Right renal pelvis (tissue), 4 donors: ENCODE data around the gene OGG1. TPM values are rescaled to one million over a fixed set of nuclear protein-coding genes. Genes with fewer than 3 reads are reported as not detected.

Experiments
- DNase-seq, 4 donors: peaks; one replicate each; pipeline ENCODE4 v3.0.0-alpha.2; 2013; ENCODE audit warnings: low read depth in 4 of 4, low spot score in 3 of 4, missing footprints in 1 of 4
- polyA plus RNA-seq, 4 donors: library from polyadenylated mRNA; unstranded; fragments of 120-200 nt; gene quantifications; one replicate each; pipeline ENCODE4 v1.2.1, GENCODE V29; 2013; ENCODE audit not compliant: insufficient read length in 4 of 4

OGG1 gene
- polyA plus RNA-seq, 4 donors, result 47.6 to 61.9 (median 56.1) TPM

- no peak for DNase-seq
Observed at GRCh38 chr3:9727041-9727595, 22.6 kb upstream of the OGG1 start.

DNA sequence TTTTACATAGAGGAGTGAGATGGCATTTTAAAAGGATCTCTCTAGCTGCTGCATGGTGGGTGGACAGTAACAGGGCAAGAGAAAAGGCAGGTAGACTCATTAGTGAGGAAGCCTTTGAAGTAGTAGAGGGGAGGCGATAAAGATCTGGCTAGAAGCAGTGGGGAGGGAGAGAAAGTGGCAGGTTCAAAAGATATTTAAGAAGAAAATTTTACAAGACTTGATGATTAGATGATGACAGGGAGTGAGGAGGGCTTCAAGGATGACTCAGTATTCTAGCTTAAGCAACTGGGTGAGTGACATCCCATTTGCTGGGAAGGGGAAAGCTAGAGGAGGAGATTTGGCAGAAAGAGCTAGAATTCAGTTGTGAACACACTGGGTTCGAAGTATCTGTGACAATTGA, 22.0 kb upstream of the OGG1 start:
- no peak for DNase-seq

DNA sequence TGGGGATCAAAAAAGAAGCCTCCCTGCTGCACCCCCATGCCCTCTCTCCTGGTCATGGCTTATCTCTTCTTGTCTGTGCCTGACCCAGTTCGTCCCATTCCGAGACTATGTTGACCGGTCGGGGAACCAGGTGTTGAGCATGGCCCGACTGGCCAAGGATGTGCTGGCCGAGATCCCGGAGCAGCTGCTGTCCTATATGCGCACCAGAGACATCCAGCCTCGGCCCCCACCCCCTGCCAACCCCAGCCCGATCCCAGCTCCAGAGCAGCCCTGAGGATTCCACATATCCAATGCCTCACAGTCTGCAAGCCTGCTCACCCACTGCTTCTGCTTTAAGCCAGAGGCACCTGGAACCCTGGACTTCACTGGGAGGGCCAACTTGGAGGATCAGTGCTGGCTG, 20.3 kb upstream of the OGG1 start:
- DNase-seq, result no peak

DNA sequence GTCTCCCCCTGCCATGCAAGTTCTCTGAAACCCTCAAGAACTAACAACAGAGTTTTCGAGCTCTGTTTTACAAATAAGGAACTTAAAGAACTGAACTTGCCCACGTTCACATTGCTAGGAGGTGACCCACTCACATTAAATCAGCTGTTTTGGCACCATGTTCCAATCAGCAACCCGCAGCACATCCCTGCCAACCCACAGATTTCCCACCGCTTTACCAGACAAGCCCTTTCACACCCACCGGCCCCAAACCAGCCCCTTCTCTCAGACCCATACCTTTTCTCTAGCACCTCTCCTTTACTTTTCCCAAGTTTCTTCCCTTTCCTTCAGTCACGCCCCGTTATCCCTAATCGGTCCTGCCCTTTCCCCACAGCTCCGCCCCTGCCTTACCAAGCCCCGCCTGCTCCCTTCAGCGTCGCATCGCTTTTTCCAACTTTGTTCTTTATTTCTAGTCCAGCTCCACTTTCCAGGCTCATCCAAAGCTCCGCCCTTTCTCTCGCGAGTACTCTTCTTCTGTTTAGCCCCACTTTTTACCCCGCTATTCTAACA, 19.0 kb upstream of the OGG1 start:
- DNase-seq, result no peak

DNA sequence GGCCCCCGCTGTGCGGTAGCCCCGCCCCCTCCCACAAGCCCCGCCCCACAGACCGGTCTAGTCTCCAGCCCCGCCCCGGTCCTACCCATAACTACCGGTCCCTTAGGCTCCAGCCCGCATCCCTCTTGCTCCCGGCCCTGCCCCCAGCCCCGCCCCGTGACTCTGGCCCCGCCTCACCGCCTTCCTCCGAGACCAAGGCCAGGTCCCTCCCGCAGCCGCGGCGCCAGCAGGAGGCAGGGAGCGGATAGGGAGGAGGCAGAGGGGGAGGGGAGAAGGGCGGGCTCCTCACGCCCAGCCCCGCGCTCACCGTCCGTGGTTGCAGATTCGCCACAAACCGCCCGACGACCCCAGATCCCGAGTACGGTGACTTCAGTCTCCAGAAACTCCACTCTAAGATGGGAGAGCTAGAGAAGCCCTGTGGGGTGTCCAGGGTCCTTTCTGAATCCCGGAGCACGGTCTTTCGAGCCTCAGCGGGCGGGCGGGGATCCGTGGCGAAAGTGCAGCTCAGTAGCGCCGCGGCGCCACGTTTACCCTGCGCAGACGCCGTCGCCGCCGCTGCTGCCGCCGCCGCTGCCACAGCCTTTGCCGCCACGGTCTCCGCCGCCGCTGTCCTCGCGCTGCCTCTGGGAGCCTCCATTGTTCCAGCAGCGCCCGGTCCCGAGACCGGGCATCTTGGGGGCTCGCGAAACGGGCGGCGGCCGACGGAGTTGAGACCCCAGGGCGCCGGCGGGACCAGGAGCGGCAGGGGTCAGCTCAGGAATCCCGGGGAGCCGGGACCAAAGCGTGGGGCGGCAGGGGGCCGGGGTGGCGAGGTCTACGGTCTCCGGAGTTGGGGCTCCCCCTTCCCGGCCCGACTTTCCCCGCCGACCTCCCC, 18.3 kb upstream of the OGG1 start, which contains the start of gene BRPF1:
TSS of gene BRPF1 (plus strand) at position 530 of the 874 bp plus-strand sequence. CDS start 2,406 bp downstream, outside the sequence.
- peak; percentile 97 to 99 (median 98) for DNase-seq

DNA sequence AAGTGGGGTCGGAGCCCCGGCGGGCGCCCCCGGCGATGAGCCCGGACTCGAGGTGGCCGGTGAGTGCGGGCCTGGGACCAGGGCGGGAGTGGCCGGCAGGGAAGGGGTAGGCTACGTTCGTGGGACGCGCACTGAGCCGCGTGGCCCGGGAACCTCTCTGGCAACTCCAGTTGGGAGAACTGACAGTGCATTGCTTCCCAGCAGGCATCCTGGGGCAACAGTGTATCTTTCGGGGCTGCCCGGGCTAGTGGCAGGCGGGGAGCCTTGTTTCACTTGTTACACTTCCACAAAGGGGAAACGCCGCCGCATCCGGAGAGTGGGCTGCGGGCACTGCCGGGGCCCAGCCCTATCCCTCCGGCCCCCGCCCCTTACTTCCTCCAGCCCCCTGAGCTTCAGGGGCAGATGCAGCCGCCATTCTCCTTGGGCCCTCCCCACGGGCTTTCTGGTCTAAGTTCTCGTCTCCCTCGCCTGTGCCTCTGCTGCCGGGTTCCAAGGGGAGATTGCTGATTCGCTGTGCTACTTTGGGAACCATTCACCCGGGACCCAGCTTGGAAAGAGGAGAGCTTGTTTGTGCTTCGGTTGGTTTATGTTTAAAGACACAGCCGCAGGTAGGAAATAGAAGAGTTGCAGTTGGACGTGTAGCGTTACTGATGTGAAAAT, 17.5 kb upstream of the OGG1 start:
- no peak for DNase-seq

DNA sequence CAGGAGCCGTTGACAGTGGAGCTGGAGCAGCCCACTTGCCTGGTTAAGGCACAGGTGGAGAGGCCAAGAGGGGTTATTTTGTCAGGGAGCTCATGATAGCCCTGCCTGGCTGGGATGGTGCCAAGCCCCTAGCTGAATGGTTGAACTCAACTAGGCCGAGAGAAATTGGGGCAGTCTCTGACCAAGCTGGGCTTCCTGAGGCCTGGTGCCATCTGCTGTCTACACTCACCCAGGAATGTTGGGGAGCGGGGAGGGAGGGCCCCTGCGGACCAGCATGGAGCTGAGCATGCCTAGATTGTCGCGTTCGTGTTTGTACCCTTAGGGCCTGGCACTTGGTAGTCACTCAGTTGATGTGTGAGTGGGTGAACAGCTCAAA, 17.0 kb upstream of the OGG1 start:
- DNase-seq, result no peak

DNA sequence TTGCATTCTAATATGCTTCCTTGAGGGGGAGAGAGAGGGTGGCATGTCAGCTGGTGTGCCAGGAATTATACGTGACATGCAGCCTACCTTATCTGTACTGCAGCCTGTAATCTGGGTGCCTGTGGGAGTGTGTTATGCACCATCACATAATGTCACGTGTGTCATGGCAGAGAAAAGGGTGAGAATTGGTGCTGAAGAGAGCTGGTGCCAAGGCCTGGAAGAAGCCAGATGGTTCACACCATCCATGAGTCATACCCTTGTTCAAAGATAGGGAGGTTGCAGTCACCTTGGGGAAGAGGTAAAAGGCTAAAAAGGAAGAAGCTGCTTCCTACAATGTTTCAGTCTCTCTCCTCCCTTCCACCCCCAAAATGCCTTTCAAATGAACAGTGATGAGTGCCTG, 12.9 kb upstream of the OGG1 start:
- no peak for DNase-seq

- no peak for DNase-seq
Observed at GRCh38 chr3:9739181-9739580, 10.6 kb upstream of the OGG1 start.

GRCh38 chr3:9742560-9742959, 7.2 kb upstream of the OGG1 start:
- DNase-seq, result no peak

GRCh38 chr3:9743548-9743947, 6.2 kb upstream of the OGG1 start:
- no peak for DNase-seq

- no peak for DNase-seq
Observed at GRCh38 chr3:9744162-9744561, 5.6 kb upstream of the OGG1 start.

GRCh38 chr3:9745521-9745920, 4.2 kb upstream of the OGG1 start:
- no peak for DNase-seq

- DNase-seq, result no peak
Observed at GRCh38 chr3:9746330-9746729, 3.4 kb upstream of the OGG1 start.

- no peak for DNase-seq
Observed at GRCh38 chr3:9747267-9747666, 2.5 kb upstream of the OGG1 start.

DNA sequence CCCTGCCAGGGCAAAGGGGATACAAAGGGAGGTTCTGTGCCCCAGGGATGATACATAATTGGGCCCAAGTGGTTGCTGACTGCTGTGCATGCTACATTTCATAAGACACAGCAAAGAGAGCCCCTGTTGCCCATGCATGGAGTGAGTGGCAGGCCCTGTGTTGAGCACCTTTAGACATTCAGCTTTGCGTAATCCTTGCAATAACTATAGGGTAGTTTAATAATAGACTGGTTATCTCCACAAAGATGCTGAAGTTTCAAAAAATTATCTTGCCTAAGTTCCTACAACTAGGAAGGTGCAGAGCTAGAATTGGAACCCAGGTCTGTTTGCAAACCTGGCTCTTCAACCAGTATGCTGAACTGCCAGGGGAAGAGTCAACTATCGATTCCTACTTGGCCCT, 1.7 kb upstream of the OGG1 start:
- DNase-seq, result no peak

DNA sequence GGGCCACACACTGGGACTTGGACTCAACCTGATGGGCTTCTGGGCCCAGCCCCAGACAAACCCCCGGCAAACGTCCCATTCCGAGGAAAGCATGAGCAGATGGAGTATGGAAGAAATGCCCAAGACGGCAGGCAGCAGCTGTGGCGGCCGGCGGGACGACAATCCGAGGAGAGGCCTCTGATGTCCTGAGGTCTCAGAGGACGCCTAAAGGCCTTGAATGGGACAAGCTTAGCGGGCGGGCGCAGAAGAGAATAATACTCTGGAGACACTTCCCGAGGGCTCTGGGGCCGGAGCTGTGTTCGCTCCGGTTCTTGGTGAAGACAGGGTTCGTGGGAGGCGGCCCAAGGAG, 482 bp upstream of the OGG1 start:
- DNase-seq, result no peak

DNA sequence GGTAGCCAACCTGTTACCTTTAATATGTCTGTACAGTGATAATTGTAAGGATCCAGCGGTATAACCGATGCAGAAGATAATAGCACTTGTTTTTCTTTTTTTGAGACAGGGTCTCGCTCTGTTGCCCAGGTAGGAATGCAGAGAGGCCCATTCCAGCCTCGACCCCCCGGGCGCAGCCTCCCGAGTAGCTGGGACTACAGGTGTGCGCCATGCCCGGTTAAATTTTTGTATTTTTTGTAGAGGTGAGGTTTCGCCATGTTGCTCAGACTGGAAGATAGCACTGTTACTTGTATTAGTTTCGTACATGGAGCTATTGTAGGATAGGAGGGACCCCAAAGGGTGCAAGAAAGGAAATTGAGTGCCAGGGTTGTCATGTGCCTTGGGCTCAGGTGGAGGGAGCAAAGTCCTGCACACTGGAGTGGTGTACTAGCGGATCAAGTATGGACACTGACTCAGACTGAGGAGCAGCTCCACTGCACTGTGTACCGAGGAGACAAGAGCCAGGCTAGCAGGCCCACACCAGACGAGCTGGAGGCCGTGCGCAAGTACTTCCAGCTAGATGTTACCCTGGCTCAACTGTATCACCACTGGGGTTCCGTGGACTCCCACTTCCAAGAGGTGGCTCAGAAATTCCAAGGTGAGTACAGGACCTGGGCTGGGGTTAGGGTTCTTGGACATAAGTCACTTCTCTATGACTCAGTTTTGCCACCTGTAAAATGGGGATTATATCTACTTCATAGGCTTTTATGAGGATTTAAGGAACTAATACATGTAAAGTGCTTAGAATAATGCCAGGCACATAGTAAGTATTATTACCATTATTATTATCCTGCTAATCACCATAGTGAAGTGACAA, 1.0 kb downstream of the OGG1 start:
- DNase-seq, result no peak

DNA sequence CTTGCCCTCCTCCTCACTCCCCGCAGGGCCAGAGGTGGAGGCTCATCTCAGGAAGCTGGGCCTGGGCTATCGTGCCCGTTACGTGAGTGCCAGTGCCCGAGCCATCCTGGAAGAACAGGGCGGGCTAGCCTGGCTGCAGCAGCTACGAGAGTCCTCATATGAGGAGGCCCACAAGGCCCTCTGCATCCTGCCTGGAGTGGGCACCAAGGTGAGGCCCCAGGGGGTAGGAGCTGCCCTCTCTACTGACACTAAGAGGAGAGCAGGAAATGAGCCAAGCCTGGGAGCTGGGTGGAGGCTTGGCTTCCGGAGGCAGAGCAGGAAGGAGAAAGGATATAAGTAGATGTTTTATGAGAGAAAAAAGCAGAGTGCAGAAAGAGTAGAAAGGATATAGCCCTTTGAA, 4.9 kb downstream of the OGG1 start:
- no peak for DNase-seq

DNA sequence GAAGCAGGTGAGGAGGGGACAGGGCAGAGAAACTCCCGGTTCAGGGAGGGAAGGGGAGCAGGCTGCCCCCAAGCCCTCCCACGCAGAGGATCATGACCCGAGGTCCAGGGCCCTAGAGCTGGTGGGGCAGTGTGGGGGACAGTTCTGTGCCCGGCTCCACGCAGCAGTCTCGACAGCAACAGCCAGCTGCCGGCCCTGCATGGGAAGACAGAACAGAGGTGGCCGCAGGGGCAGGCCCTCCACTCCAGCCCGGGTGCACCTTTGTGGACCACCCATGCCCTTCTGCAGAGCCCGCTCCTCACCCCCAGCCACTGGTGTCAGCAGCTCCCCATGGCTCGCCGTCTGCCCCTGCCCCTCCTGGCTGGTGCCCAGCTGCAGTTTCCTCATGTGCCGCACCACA, 7.7 kb downstream of the OGG1 start:
- DNase-seq, result no peak
